ENCODE data around the gene FUCA2.

FUCA2 gene

GRCh38 chr6:143527677-143528076 is 16.2 kb upstream of the FUCA2 start:
- Histone ChIP-seq H3K36me3 (no peaks in the 10 kb centered on the region), H3K4me1 (ENCODE audit: control insufficient read depth in 1 of 2, insufficient read depth in 1 of 2, low read depth in 1 of 2, low read length in 1 of 2) (peaks cover 12% of the 10 kb centered on the region in 2 experiments), H3K9me3 (no peaks in the 10 kb centered on the region), H3K27me3 (no peaks in the 10 kb centered on the region), H3K27ac (no peak overlapping the region), H3K4me3 (ENCODE audit: low read depth in 1 of 2, low read length in 1 of 2) (no peak overlapping the region)
- no peak for TF ChIP-seq CTCF (IDR thresholded peaks at IDR 0.05)

GRCh38 chr6:143525356-143525755 is 13.8 kb upstream of the FUCA2 start:
- TF ChIP-seq CTCF (IDR thresholded peaks at IDR 0.05), result no peak
- Histone ChIP-seq H3K36me3 (no peaks in the 10 kb centered on the region), H3K9me3 (no peaks in the 10 kb centered on the region), H3K27ac (no peak overlapping the region), H3K4me1 (ENCODE audit: control insufficient read depth in 1 of 2, insufficient read depth in 1 of 2, low read depth in 1 of 2, low read length in 1 of 2) (peaks cover 12% of the 10 kb centered on the region in 2 experiments), H3K4me3 (ENCODE audit: low read depth in 1 of 2, low read length in 1 of 2) (no peak overlapping the region), H3K27me3 (no peaks in the 10 kb centered on the region)

GRCh38 chr6:143522039-143522600 is 10.6 kb upstream of the FUCA2 start:
- no peak overlapping the region for H3K4me3 ChIP-seq (ENCODE audit: low read depth in 1 of 2, low read length in 1 of 2)
- no peaks in the 10 kb centered on the region for H3K36me3 ChIP-seq
- H3K9me3 ChIP-seq, result no peaks in the 10 kb centered on the region
- no peak overlapping the region for H3K27ac ChIP-seq
- no peak for TF ChIP-seq CTCF (IDR thresholded peaks at IDR 0.05)
- peaks cover 7 to 8% of the 10 kb centered on the region in 2 experiments for H3K4me1 ChIP-seq (ENCODE audit: control insufficient read depth in 1 of 2, insufficient read depth in 1 of 2, low read depth in 1 of 2, low read length in 1 of 2)
- no peaks in the 10 kb centered on the region for H3K27me3 ChIP-seq

GRCh38 chr6:143517447-143517773 is 5.9 kb upstream of the FUCA2 start:
- Histone ChIP-seq H3K4me3 (ENCODE audit: low read depth in 1 of 2, low read length in 1 of 2) (no peak overlapping the region), H3K27ac (no peak overlapping the region), H3K4me1 (ENCODE audit: control insufficient read depth in 1 of 2, insufficient read depth in 1 of 2, low read depth in 1 of 2, low read length in 1 of 2) (peaks cover 0 to 3% of the 10 kb centered on the region in 2 experiments), H3K36me3 (no peaks in the 10 kb centered on the region), H3K27me3 (no peaks in the 10 kb centered on the region), H3K9me3 (no peaks in the 10 kb centered on the region)
- no peak for TF ChIP-seq CTCF (IDR thresholded peaks at IDR 0.05)

GRCh38 chr6:143516690-143517446 is 5.3 kb upstream of the FUCA2 start:
- H3K4me1 ChIP-seq (ENCODE audit: control insufficient read depth in 1 of 2, insufficient read depth in 1 of 2, low read depth in 1 of 2, low read length in 1 of 2), result peaks cover 3 to 5% of the 10 kb centered on the region in 2 experiments
- no peaks in the 10 kb centered on the region for H3K36me3 ChIP-seq
- TF ChIP-seq CTCF (IDR thresholded peaks at IDR 0.05), result no peak
- no peak overlapping the region for H3K4me3 ChIP-seq (ENCODE audit: low read depth in 1 of 2, low read length in 1 of 2)
- H3K9me3 ChIP-seq, result no peaks in the 10 kb centered on the region
- H3K27me3 ChIP-seq, result no peaks in the 10 kb centered on the region
- no peak overlapping the region for H3K27ac ChIP-seq

Measured in neutrophil (primary cell).